Stimulated activated CD8-positive, alpha-beta memory T cell treated with anti-CD3 and anti-CD28 coated beads, Interleukin-7, amount 100 ng/mL, for 4 hours (primary cell): ENCODE results near the gene MYO1F.
"Not testable (repeated sequence)": the region's sequence is repeated elsewhere in the genome, so short reads cannot be mapped to it uniquely, and the experiment has no call there.

Experiments
- DNase-seq, 2 donors: peaks; one replicate each; pipeline ENCODE4 v3.0.0-alpha.2; 2020; ENCODE audit warnings: low read depth in 2 of 2

MYO1F gene

GRCh38 chr19:8564866-8565265, 12.4 kb downstream of the MYO1F start:
- DNase-seq = not testable (repeated sequence)

GRCh38 chr19:8561075-8561764, 16.0 kb downstream of the MYO1F start:
- DNase-seq = no peak

- DNase-seq = no peak
Measured at GRCh38 chr19:8558325-8558724, 18.9 kb downstream of the MYO1F start.

- DNase-seq = no peak
Measured at GRCh38 chr19:8557642-8558238, 19.5 kb downstream of the MYO1F start.

GRCh38 chr19:8553729-8554128, 23.5 kb downstream of the MYO1F start:
- not testable (repeated sequence) for DNase-seq

- DNase-seq = no peak
Measured at GRCh38 chr19:8552810-8553209, 24.4 kb downstream of the MYO1F start.

GRCh38 chr19:8550070-8550469, 27.2 kb downstream of the MYO1F start:
- no peak for DNase-seq

GRCh38 chr19:8545743-8546142, 31.5 kb downstream of the MYO1F start:
- DNase-seq = no peak

- DNase-seq = no peak
Measured at GRCh38 chr19:8544168-8544567, 33.1 kb downstream of the MYO1F start.

GRCh38 chr19:8539621-8540149, 37.6 kb downstream of the MYO1F start:
- DNase-seq = no peak

- DNase-seq = no peak
Measured at GRCh38 chr19:8537099-8537498, 40.1 kb downstream of the MYO1F start.

- no peak for DNase-seq
Measured at GRCh38 chr19:8536282-8536681, 41.0 kb downstream of the MYO1F start.

GRCh38 chr19:8532225-8532624, 45.0 kb downstream of the MYO1F start:
- DNase-seq = no peak

- no peak for DNase-seq
Measured at GRCh38 chr19:8531470-8531869, 45.8 kb downstream of the MYO1F start.

- no peak for DNase-seq
Measured at GRCh38 chr19:8530061-8530679, 47.1 kb downstream of the MYO1F start.

GRCh38 chr19:8529369-8530006, 47.8 kb downstream of the MYO1F start:
- DNase-seq = no peak

GRCh38 chr19:8528500-8528899, 48.7 kb downstream of the MYO1F start:
- no peak for DNase-seq

GRCh38 chr19:8526345-8527091, 50.7 kb downstream of the MYO1F start:
- DNase-seq = no peak

- DNase-seq = no peak
Measured at GRCh38 chr19:8525401-8525684, 51.9 kb downstream of the MYO1F start.

- DNase-seq = no peak
Measured at GRCh38 chr19:8519388-8519787, 57.9 kb downstream of the MYO1F start.

GRCh38 chr19:8518536-8518935, 58.7 kb downstream of the MYO1F start:
- no peak for DNase-seq
